ENCODE data around the gene PALM2AKAP2. TPM values are rescaled to one million over a fixed set of nuclear protein-coding genes. Genes with fewer than 3 reads are reported as not detected.

PALM2AKAP2 gene
- total RNA-seq, 1 donor from 2014 or later, result 87.5 TPM

DNA sequence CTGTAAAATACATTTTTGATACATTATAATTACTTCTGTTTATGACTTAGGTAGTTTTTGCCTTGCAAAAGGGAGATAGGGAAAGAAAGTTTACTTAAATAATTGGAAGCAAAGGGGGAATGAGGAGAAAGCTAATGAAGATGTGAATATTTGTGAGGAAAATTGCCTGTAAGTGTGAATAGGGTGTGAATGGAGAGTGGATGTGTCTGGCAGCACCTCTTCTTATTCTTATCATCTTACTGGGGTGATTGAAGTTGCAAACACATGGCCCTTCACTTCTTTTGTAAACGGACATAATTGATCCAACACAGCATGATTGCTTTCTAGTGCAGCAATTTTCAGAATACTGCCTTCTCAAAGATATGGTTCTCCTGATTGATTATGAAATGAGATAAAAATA, 46.6 kb downstream of the PALM2AKAP2 start:
- DNase-seq (no peak), ATAC-seq (ENCODE audit: poor library complexity) (no peak)
- intact Hi-C loops (cut with DNase I), result no loop called here

DNA sequence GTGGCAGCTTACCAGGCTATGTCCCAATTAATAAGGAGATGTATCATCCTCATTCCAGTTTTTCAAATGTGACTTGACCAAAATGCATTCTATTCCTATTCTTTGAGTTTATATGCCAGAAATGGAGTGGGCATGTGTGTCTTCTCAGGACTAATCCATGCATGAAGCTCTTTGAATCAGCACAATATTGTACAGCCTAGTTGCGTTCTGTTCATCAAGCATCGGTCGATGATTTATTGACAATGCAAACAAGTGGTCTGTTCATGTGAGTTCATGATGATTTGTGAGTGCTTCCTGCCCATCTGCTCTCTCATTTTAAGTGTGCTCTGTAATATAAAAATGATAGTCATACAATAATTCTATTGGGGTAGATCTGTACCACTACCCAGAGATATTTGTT, 48.3 kb downstream of the PALM2AKAP2 start:
- ATAC-seq (ENCODE audit: poor library complexity) (no peak), DNase-seq (no peak)
- intact Hi-C loops (cut with DNase I), result no loop called here

All from Right ventricle myocardium superior (tissue), 1 donor.